PC-3 (cell line): ENCODE data around the gene TDRKH. TPM values are rescaled to one million over a fixed set of nuclear protein-coding genes. Genes with fewer than 3 reads are reported as not detected.
A peak's percentile ranks its signal among the peaks of the same experiment; 100 is the strongest.

Experiments used
- ATAC-seq: fragments of 200-7000 bp; cut with Tn5 transposase; 2 replicates; pipeline ENCODE4 v1.9.1; 2020; ENCODE audit warnings: mild to moderate bottlenecking, moderate library complexity
- BruUV-seq: library from RNA; stranded (reverse); fragments of 400-500 nt; replicated peaks from 2 replicates; lab custom pipeline; 2021; lab: Mats Ljungman, UMichigan
- CTCF ChIA-PET: fragments of 300-600 bp; sonication (Branson Sonifier 250); formaldehyde crosslinking; loops from one replicate; lab custom pipeline; 2022; ENCODE audit warnings: antibody characterized with exemption; lab: Charles Lee
- POLR2A ChIA-PET: fragments of 300-600 bp; sonication (Branson Sonifier 250); formaldehyde crosslinking; loops from one replicate; lab custom pipeline; 2022; ENCODE audit warnings: antibody characterized with exemption; ENCODE audit not compliant: unreplicated experiment; lab: Charles Lee
- DNase-seq: peaks from one replicate; pipeline ENCODE4 v3.0.0-alpha.2; 2015
- H2AFZ ChIP-seq: fragments of 300-600 bp; sonication (generic); 2 replicates; pipeline ENCODE4 v1.6.0; 2016; ENCODE audit warnings: antibody characterized with exemption, low read length
- H3F3A ChIP-seq: fragments of 300-600 bp; sonication (generic); one replicate; pipeline ENCODE4 v1.6.0; 2017; ENCODE audit warnings: antibody characterized with exemption, low read length, control low read depth, mild to moderate bottlenecking; ENCODE audit not compliant: unreplicated experiment
- H3K27ac ChIP-seq: fragments of 300-600 bp; sonication (generic); 2 replicates; pipeline ENCODE4 v1.5.1; 2016; ENCODE audit warnings: mild to moderate bottlenecking, low read length
- H3K27me3 ChIP-seq: fragments of 300-600 bp; sonication (generic); 2 replicates; pipeline ENCODE4 v1.6.1; 2016; ENCODE audit warnings: low read length, mixed read lengths
- H3K36me3 ChIP-seq: fragments of 300-600 bp; sonication (generic); 2 replicates; pipeline ENCODE4 v1.6.1; 2016; ENCODE audit warnings: low read depth, mixed run types, low read length, mixed read lengths
- H3K4me1 ChIP-seq: fragments of 300-600 bp; sonication (generic); 2 replicates; pipeline ENCODE4 v1.5.1; 2016; ENCODE audit warnings: low read length; ENCODE audit not compliant: insufficient read depth
- H3K4me2 ChIP-seq: fragments of 300-600 bp; sonication (generic); 2 replicates; pipeline ENCODE4 v1.6.0; 2016; ENCODE audit warnings: low read length
- H3K4me3 ChIP-seq: fragments of 300-600 bp; sonication (generic); 2 replicates; pipeline ENCODE4 v1.5.1; 2016; ENCODE audit warnings: mild to moderate bottlenecking, low read length, mixed read lengths
- H3K79me2 ChIP-seq: fragments of 300-600 bp; sonication (generic); 2 replicates; pipeline ENCODE4 v1.6.1; 2017; ENCODE audit warnings: low read length, mixed read lengths
- H3K9ac ChIP-seq: fragments of 300-600 bp; sonication (generic); 2 replicates; pipeline ENCODE4 v1.6.0; 2016; ENCODE audit warnings: mild to moderate bottlenecking, low read length
- H3K9me2 ChIP-seq: fragments of 300-600 bp; sonication (generic); replicated peaks from 2 replicates; pipeline ENCODE4 v1.6.1; 2016; ENCODE audit warnings: mixed run types, low read length, mixed read lengths
- H3K9me3 ChIP-seq: fragments of 300-600 bp; sonication (generic); 2 replicates; pipeline ENCODE4 v1.6.1; 2016; ENCODE audit warnings: low read length, mixed read lengths
- H4K20me1 ChIP-seq: fragments of 300-600 bp; sonication (generic); 2 replicates; pipeline ENCODE4 v1.6.1; 2016; ENCODE audit warnings: low read length, mixed read lengths
- EZH2 ChIP-seq: fragments of 300-600 bp; sonication (generic); IDR thresholded peaks from one replicate; pipeline ENCODE4 v1.6.1; 2017; ENCODE audit warnings: antibody characterized with exemption, mild to moderate bottlenecking, low read length; ENCODE audit not compliant: unreplicated experiment
- EZH2phosphoT487 ChIP-seq: fragments of 300-600 bp; sonication (generic); IDR thresholded peaks from 2 replicates; pipeline ENCODE4 v1.6.1; 2018; ENCODE audit warnings: mild to moderate bottlenecking, antibody characterized with exemption, low read length, borderline replicate concordance
- intact Hi-C: fragments of 100-400 bp; cut with micrococcal nuclease; formaldehyde crosslinking; loops from 2 replicates; pipeline ENCODE4 v1.9.0; 2023
- total RNA-seq: library from RNA; depleted of rRNA; stranded (reverse); fragments of >200 nt; gene quantifications from 2 replicates; pipeline ENCODE4 v1.2.3, GENCODE V29; 2014
- TF ChIP-seq, protein P1 (sequence below): fragments of 300-600 bp; sonication (generic); conservative IDR thresholded peaks from 2 replicates; pipeline ENCODE4 v1.5.1; 2017; ENCODE audit warnings: antibody characterized with exemption, low read depth, mild to moderate bottlenecking, low read length

TDRKH gene
- total RNA-seq, 1 experiment from 2014 or later: 15.2 TPM

- Histone ChIP-seq H3K4me2 (peak overlapping the region; percentile 92), H3K9ac (peak overlapping the region; percentile 80), H3F3A (no peaks in the 10 kb centered on the region), H3K4me3 (peak overlapping the region; percentile 77), H3K9me3 (no peaks in the 10 kb centered on the region), H2AFZ (peak overlapping the region; percentile 90), H4K20me1 (no peaks in the 10 kb centered on the region), H3K27me3 (no peaks in the 10 kb centered on the region), H3K9me2 (no peaks in the 10 kb centered on the region), H3K4me1 (peaks cover 37% of the 10 kb centered on the region), H3K79me2 (peaks cover 26% of the 10 kb centered on the region), H3K36me3 (peaks cover 27% of the 10 kb centered on the region), H3K27ac (peak overlapping the region; percentile 47)
- DNase-seq (no peak), ATAC-seq (no peak)
- intact Hi-C loops: loop anchor here (1.0 kb wide), 1 partner anchor 26 kb away; the partner anchor contains the start of gene TDRKH
- no TSS peak for BruUV-seq
- no peak for TF ChIP-seq EZH2phosphoT487
- TF ChIP-seq EZH2: no peak
- CTCF ChIA-PET: interaction anchor here (0.6 to 1.5 kb wide), 4 partner anchors 69 to 118 kb away, joined by 3 to 5 read pairs (median 4); no protein-coding TSS in a partner anchor
- POLR2A ChIA-PET: no interaction called here
Observed at GRCh38 chr1:151763990-151764389, 26.3 kb downstream of the TDRKH start.

- ChIA-PET POLR2A (interaction anchor here (0.5 to 0.6 kb wide), 3 partner anchors 17 to 175 kb away, joined by 3 to 6 read pairs (median 3); no protein-coding TSS in a partner anchor), CTCF (interaction anchor here (0.6 to 1.5 kb wide), 7 partner anchors 28 to 239 kb away, joined by 3 to 6 read pairs (median 5); no protein-coding TSS in a partner anchor)
- Histone ChIP-seq H2AFZ (peak within 1 kb of the TSS; percentile 90), H3K9ac (peak within 1 kb of the TSS; percentile 80), H3K4me1 (peaks cover 36% of the 10 kb centered on the region), H3K9me3 (no peaks in the 10 kb centered on the region), H4K20me1 (no peaks in the 10 kb centered on the region), H3F3A (no peaks in the 10 kb centered on the region), H3K4me2 (peak within 1 kb of the TSS; percentile 92), H3K9me2 (no peaks in the 10 kb centered on the region), H3K79me2 (peaks cover 26% of the 10 kb centered on the region), H3K27me3 (no peaks in the 10 kb centered on the region), H3K27ac (peak within 1 kb of the TSS; percentile 47), H3K36me3 (peaks cover 30% of the 10 kb centered on the region), H3K4me3 (peak within 1 kb of the TSS; percentile 77)
- TSS peak; percentile 97 for BruUV-seq
- TF ChIP-seq EZH2phosphoT487 (no peak), EZH2 (no peak)
- TF ChIP-seq, protein P1, sequence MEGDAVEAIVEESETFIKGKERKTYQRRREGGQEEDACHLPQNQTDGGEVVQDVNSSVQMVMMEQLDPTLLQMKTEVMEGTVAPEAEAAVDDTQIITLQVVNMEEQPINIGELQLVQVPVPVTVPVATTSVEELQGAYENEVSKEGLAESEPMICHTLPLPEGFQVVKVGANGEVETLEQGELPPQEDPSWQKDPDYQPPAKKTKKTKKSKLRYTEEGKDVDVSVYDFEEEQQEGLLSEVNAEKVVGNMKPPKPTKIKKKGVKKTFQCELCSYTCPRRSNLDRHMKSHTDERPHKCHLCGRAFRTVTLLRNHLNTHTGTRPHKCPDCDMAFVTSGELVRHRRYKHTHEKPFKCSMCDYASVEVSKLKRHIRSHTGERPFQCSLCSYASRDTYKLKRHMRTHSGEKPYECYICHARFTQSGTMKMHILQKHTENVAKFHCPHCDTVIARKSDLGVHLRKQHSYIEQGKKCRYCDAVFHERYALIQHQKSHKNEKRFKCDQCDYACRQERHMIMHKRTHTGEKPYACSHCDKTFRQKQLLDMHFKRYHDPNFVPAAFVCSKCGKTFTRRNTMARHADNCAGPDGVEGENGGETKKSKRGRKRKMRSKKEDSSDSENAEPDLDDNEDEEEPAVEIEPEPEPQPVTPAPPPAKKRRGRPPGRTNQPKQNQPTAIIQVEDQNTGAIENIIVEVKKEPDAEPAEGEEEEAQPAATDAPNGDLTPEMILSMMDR: no peak
- DNase-seq (peak; percentile 89), ATAC-seq (peak; percentile 98)
- intact Hi-C loops: loop anchor here (1.0 kb wide), 1 partner anchor 27 kb away; the partner anchor contains the start of gene TDRKH
Observed at GRCh38 chr1:151762941-151763921, 27.1 kb downstream of the TDRKH start, which contains the start of gene MRPL9. Gene MRPL9, minus strand, starts transcription at chr1:151763496. Its CDS starts 17 bp downstream, at chr1:151763479.

DNA sequence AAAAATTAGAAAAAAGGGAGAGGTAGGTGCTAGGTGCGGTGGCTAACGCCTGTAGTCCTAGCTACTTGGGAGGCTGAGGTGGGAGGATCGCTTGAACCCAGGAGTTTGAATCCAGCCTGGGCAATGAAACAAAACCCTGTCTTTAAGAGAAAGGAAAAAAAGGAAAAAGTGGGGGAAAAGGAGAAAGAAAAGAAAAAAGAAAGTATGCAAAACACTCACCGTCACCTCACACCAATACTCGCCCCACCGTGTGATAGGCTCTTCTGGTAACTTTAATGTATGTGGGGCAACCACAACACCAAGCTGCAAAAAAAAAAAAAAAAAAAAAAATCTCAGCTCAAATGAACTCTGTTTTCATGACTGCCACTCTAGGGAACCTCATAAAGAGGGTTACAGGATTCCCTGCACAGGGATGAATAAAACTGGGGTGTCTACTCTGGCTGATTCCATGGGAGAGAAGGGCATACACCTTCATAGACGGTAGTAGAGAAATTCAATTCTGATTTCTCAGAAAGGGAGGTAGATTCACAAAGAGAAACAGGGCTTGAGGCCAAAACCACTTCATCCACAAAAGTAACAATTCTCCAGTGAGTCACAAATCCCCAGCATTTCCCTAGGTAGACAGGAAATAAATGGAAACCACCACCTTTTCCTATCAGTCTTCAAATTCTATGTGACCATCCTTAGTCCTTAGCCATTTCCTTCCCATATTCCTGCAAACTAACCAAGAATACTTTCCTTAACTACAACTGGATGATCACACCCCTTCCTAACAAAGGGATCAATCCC lies 29.5 kb downstream of the TDRKH start:
- H3K9me3 ChIP-seq: no peaks in the 10 kb centered on the region
- ChIA-PET CTCF (no interaction called here), POLR2A (no interaction called here)
- no TSS peak for BruUV-seq
- H3K36me3 ChIP-seq: peaks cover 33% of the 10 kb centered on the region
- H3K9ac ChIP-seq: no peak overlapping the region
- DNase-seq (peak; percentile 43), ATAC-seq (no peak)
- no peak overlapping the region for H3K4me2 ChIP-seq
- peaks cover 31% of the 10 kb centered on the region for H3K4me1 ChIP-seq
- H3K4me3 ChIP-seq: no peak overlapping the region
- TF ChIP-seq EZH2phosphoT487 (no peak), EZH2 (no peak)
- TF ChIP-seq, protein P1: no peak
- H3K27me3 ChIP-seq: no peaks in the 10 kb centered on the region
- no peak overlapping the region for H2AFZ ChIP-seq
- intact Hi-C loops: no loop called here
- H3K79me2 ChIP-seq: peaks cover 26% of the 10 kb centered on the region
- H3K27ac ChIP-seq: no peak overlapping the region
- no peaks in the 10 kb centered on the region for H3K9me2 ChIP-seq
- H4K20me1 ChIP-seq: no peaks in the 10 kb centered on the region
- H3F3A ChIP-seq: no peaks in the 10 kb centered on the region
